HFF-Myc (cell line): Measurements from ENCODE around the gene CADM2.

ENCODE experiments used
- DNase-seq: peaks from one replicate; pipeline ENCODE4 v3.0.0-alpha.2; 2011; ENCODE audit warnings: low read depth; ENCODE audit errors: extremely low read depth
- H3K4me3 ChIP-seq: replicated peaks from 2 replicates; pipeline ENCODE4 v1.5.1; 2011; ENCODE audit warnings: low read depth, mild to moderate bottlenecking, control low read depth, low read length
- CTCF ChIP-seq: IDR thresholded peaks from 2 replicates; pipeline ENCODE4 v1.5.1; 2012; ENCODE audit warnings: mild to moderate bottlenecking, low read depth, low read length, control low read depth; ENCODE audit errors: missing control alignments

The CADM2 gene

GRCh38 chr3:85508659-85509058 lies 549.9 kb downstream of the CADM2 start:
- no peak overlapping the region for H3K4me3 ChIP-seq
- TF ChIP-seq CTCF: no peak
- DNase-seq: no peak

GRCh38 chr3:85516146-85516545 lies 557.4 kb downstream of the CADM2 start:
- DNase-seq: no peak
- TF ChIP-seq CTCF: no peak

GRCh38 chr3:85524104-85524503 lies 565.3 kb downstream of the CADM2 start:
- DNase-seq: no peak
- H3K4me3 ChIP-seq: no peak overlapping the region
- no peak for TF ChIP-seq CTCF

More at GRCh38 chr3:85516146-85516545, 557.4 kb downstream of the CADM2 start:
- H3K4me3 ChIP-seq: no peak overlapping the region

- no peak for TF ChIP-seq CTCF
- DNase-seq: no peak
- H3K4me3 ChIP-seq: no peak overlapping the region
Measured at GRCh38 chr3:85525264-85525663, 566.5 kb downstream of the CADM2 start.

GRCh38 chr3:85533586-85533985 lies 574.8 kb downstream of the CADM2 start:
- H3K4me3 ChIP-seq: no peak overlapping the region
- no peak for TF ChIP-seq CTCF
- no peak for DNase-seq

- no peak for TF ChIP-seq CTCF
- no peak for DNase-seq
- no peak overlapping the region for H3K4me3 ChIP-seq
Measured at GRCh38 chr3:85535517-85535916, 576.7 kb downstream of the CADM2 start.

GRCh38 chr3:85539232-85539631 lies 580.4 kb downstream of the CADM2 start:
- DNase-seq: no peak
- no peak overlapping the region for H3K4me3 ChIP-seq
- TF ChIP-seq CTCF: no peak
